Sigmoid colon (tissue), 7 donors: ENCODE data around the gene B3GNT3. TPM values are rescaled to one million over a fixed set of nuclear protein-coding genes. Genes with fewer than 3 reads are reported as not detected.
"Not testable (repeated sequence)": the region's sequence is repeated elsewhere in the genome, so short reads cannot be mapped to it uniquely, and the experiment has no call there.

Experiments used
- DNase-seq: peaks from one replicate; pipeline ENCODE4 v3.0.0-alpha.2; 2019
- H3K27ac ChIP-seq, 4 donors: fragments of 200-600 bp; sonication (generic); one replicate each; pipeline ENCODE4 v1.5.1; 2016 to 2019; ENCODE audit warnings: mild to moderate bottlenecking in 1 of 4
- H3K27me3 ChIP-seq, 3 donors: fragments of 200-600 bp; sonication (generic); one replicate each; pipeline ENCODE4 v1.5.1; 2019; ENCODE audit warnings: mild to moderate bottlenecking in 1 of 3
- H3K36me3 ChIP-seq, 4 donors: fragments of 200-600 bp; sonication (generic); one replicate each; pipeline ENCODE4 v1.5.1; 2016 to 2019
- H3K4me1 ChIP-seq, 4 donors: fragments of 200-600 bp; sonication (generic); one replicate each; pipeline ENCODE4 v1.5.1; 2017 to 2019
- H3K4me3 ChIP-seq, 4 donors: fragments of 200-600 bp; sonication (generic); one replicate each; pipeline ENCODE4 v1.5.1; 2017 to 2019; ENCODE audit warnings: mild to moderate bottlenecking in 2 of 4, moderate library complexity in 1 of 4
- H3K9me3 ChIP-seq, 4 donors: fragments of 200-600 bp in 3 of 4; sonication (generic) in 3 of 4; one replicate each; pipeline versions ENCODE4 v1.5.1 to v1.6.1; 2013 to 2019
- CTCF ChIP-seq, 4 experiments: fragments of 450-650 bp in 3 of 4; fragments of 200-600 bp in 1 of 4; IDR thresholded peaks; one replicate each; pipeline ENCODE4 v1.5.1; 2016 to 2019; ENCODE audit warnings: antibody characterized with exemption in 4 of 4, mild to moderate bottlenecking in 3 of 4, moderate library complexity in 2 of 4
- EP300 ChIP-seq, 4 donors: sonication (generic); formaldehyde crosslinking; IDR thresholded peaks; one replicate each; pipeline ENCODE4 v1.6.1; 2017; ENCODE audit warnings: antibody characterized with exemption in 4 of 4
- POLR2A ChIP-seq, 2 donors: fragments of 450-650 bp; IDR thresholded peaks; one replicate each; pipeline ENCODE4 v1.6.1; 2016; ENCODE audit warnings: antibody characterized with exemption in 2 of 2, mild to moderate bottlenecking in 2 of 2, moderate library complexity in 2 of 2
- POLR2AphosphoS5 ChIP-seq, 4 donors: sonication (generic); formaldehyde crosslinking; IDR thresholded peaks; one replicate each; pipeline ENCODE4 v1.6.1; 2017; ENCODE audit warnings: antibody characterized with exemption in 4 of 4
- WGBS, 2 donors: extraction: QIAGEN DNeasy Blood & Tissue Kit; methylation state at CpG; one replicate each; pipeline ENCODE4 v1.1.7; 2013; 5-methylcytosine and 5-hydroxymethylcytosine counted together
- intact Hi-C: fragments of 100-400 bp; cut with DNase I; formaldehyde crosslinking; loops from one replicate; pipeline ENCODE4 v1.15.1; 2023
- polyA plus RNA-seq, 3 donors: library from polyadenylated mRNA; stranded (reverse); fragments of 200-250 nt; gene quantifications; one replicate each; pipeline ENCODE4 v1.2.3, GENCODE V29; 2013
- total RNA-seq, 4 donors: library from RNA; depleted of rRNA; stranded (reverse); fragments of >200 nt; gene quantifications; one replicate each; pipeline ENCODE4 v1.1.0, GENCODE V29; 2016
- donor health status: healthy with polysubstance abuse.
- donor health status: Bipolar disorder and iron deficiency.
- donor health status: healthy.

Gene B3GNT3
- total and polyA plus RNA-seq, 7 donors: 0.55 to 72.3 (median 27.9) TPM; not detected in 3

GRCh38 chr19:17778968-17779929 lies 15.7 kb upstream of the B3GNT3 start:
- H3K27ac ChIP-seq: no peak overlapping the region
- H3K9me3 ChIP-seq: no peaks in the 10 kb centered on the region
- no peaks in the 10 kb centered on the region for H3K36me3 ChIP-seq
- intact Hi-C loops: no loop called here
- 16 to 45% methylated on average over 25 of the region's 25 CpGs for whole genome bisulfite sequencing, 2 donors
- peaks cover 0 to 12% (median 7%) of the 10 kb centered on the region in 4 donors for H3K4me1 ChIP-seq
- peaks cover 7 to 81% (median 27%) of the 10 kb centered on the region in 3 donors for H3K27me3 ChIP-seq
- TF ChIP-seq CTCF (IDR thresholded peaks at IDR 0.05) (no peak), POLR2AphosphoS5 (IDR thresholded peaks at IDR 0.05) (no peak), POLR2A (IDR thresholded peaks at IDR 0.05) (no peak), EP300 (IDR thresholded peaks at IDR 0.05) (no peak)
- peak overlapping the region in 2 of 4 donors; percentile 0 to 20 for H3K4me3 ChIP-seq
- no peak for DNase-seq

- peaks cover 0 to 13% (median 7%) of the 10 kb centered on the region in 4 donors for H3K4me1 ChIP-seq
- H3K4me3 ChIP-seq: no peak overlapping the region
- H3K27me3 ChIP-seq: peaks cover 7 to 75% (median 27%) of the 10 kb centered on the region in 3 donors
- intact Hi-C loops: loop anchor here (5.0 kb wide), 1 partner anchor 78 kb away; no protein-coding TSS in a partner anchor
- 96 to 100% methylated on average over 2 of the region's 2 CpGs for WGBS, 2 donors
- H3K36me3 ChIP-seq: no peaks in the 10 kb centered on the region
- no peak for TF ChIP-seq CTCF (IDR thresholded peaks at IDR 0.05)
- no peak for TF ChIP-seq EP300 (IDR thresholded peaks at IDR 0.05)
- TF ChIP-seq POLR2AphosphoS5 (IDR thresholded peaks at IDR 0.05): no peak
- no peak for TF ChIP-seq POLR2A (IDR thresholded peaks at IDR 0.05)
- H3K9me3 ChIP-seq: no peaks in the 10 kb centered on the region
- no peak for DNase-seq
- no peak overlapping the region for H3K27ac ChIP-seq
Observed at GRCh38 chr19:17780781-17781180, 14.2 kb upstream of the B3GNT3 start.

- not testable (repeated sequence) for H3K9me3 ChIP-seq, H3K27ac ChIP-seq, H3K4me1 ChIP-seq, DNase-seq, H3K36me3 ChIP-seq, H3K4me3 ChIP-seq
- 65 to 88% methylated on average over 5 of the region's 5 CpGs for WGBS, 2 donors
- H3K27me3 ChIP-seq: peaks cover 4 to 46% (median 17%) of the 10 kb centered on the region in 3 donors
- intact Hi-C loops: loop anchor here (5.0 kb wide), 1 partner anchor 81 kb away; no protein-coding TSS in a partner anchor
Observed at GRCh38 chr19:17783721-17784120, 11.2 kb upstream of the B3GNT3 start.

GRCh38 chr19:17784201-17785008 lies 10.5 kb upstream of the B3GNT3 start:
- Histone ChIP-seq H3K4me3 (no peak overlapping the region), H3K27me3 (peaks cover 0 to 40% (median 11%) of the 10 kb centered on the region in 3 donors), H3K27ac (no peak overlapping the region), H3K9me3 (no peaks in the 10 kb centered on the region), H3K36me3 (no peaks in the 10 kb centered on the region), H3K4me1 (peaks cover 0 to 7% (median 0%) of the 10 kb centered on the region in 4 donors)
- WGBS, 2 donors: 48 to 63% methylated on average over 32 of the region's 32 CpGs
- intact Hi-C loops: loop anchor here (5.0 kb wide), 1 partner anchor 82 kb away; no protein-coding TSS in a partner anchor
- TF ChIP-seq CTCF (IDR thresholded peaks at IDR 0.05) (peak; percentile 21 to 67 (median 57)), EP300 (IDR thresholded peaks at IDR 0.05) (no peak), POLR2A (IDR thresholded peaks at IDR 0.05) (no peak)
- DNase-seq: peak; percentile 75
